NT2/D1 (cell line): ENCODE measurements around the gene PRLHR.

Experiments used
- SUZ12 ChIP-seq: IDR thresholded peaks from 2 replicates; pipeline ENCODE4 v1.6.1; 2011; ENCODE audit not compliant: insufficient read length, insufficient read depth; ENCODE audit errors: extremely low read depth
- YY1 ChIP-seq: IDR thresholded peaks from 2 replicates; pipeline ENCODE4 v1.6.1; 2011; ENCODE audit not compliant: insufficient read length, insufficient read depth
- ZNF274 ChIP-seq: IDR thresholded peaks from 2 replicates; pipeline ENCODE4 v1.6.1; 2011; ENCODE audit warnings: mild to moderate bottlenecking, low read depth, low read length

DNA sequence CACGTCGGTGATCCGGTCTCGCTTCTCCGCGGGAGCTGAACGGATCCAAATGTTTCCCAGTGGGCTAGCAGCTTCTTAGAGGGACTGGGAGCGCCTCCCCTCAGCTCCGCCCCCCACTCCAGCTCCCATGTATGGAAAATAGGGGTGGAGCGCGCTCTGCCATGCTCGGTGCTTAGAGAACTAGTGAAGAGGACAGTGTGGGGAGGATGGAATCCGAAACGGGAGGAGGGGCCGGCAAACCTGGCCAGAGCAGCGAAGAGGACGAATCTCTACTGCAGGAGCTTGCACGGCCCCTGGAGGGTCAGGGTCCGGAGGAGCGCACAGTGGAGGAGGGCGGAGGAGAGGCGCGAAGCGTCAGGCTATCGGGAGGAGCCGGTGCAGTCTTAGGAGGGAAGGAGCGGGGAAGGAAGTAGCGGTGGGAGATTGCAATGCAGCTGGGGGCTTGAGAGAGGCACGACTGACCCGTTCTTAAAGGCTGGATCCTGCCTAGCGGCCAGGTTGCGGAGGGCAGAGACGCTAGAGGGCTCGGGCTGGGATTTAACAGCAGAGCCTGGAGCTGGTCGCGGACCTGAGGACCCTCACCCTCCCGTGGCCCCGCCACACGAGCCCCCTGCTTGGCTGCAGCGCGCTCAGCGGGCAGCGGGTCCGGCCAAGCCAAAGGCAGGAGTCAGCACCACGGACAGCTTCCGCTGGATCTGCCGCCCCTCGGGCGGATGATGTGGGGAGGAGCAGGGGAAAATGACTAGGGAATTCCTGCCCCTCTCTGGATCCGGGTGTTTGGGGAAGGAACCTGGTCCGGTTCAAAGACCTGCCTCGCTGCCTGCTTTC is at the start of gene PRLHR:
- TF ChIP-seq YY1: no peak
- TF ChIP-seq ZNF274: no peak
- TF ChIP-seq SUZ12: no peak
